CD4-positive, alpha-beta T cell treated with Interferon alpha-2 for 1 hour (primary cell): Measurements from ENCODE around the gene ARMC3.
"Not testable (repeated sequence)": the region's sequence is repeated elsewhere in the genome, so short reads cannot be mapped to it uniquely, and the experiment has no call there.

Source experiments
- DNase-seq, 2 donors: peaks; one replicate each; pipeline ENCODE4 v3.0.0-alpha.2; 2020 to 2022

The ARMC3 gene, protein sequence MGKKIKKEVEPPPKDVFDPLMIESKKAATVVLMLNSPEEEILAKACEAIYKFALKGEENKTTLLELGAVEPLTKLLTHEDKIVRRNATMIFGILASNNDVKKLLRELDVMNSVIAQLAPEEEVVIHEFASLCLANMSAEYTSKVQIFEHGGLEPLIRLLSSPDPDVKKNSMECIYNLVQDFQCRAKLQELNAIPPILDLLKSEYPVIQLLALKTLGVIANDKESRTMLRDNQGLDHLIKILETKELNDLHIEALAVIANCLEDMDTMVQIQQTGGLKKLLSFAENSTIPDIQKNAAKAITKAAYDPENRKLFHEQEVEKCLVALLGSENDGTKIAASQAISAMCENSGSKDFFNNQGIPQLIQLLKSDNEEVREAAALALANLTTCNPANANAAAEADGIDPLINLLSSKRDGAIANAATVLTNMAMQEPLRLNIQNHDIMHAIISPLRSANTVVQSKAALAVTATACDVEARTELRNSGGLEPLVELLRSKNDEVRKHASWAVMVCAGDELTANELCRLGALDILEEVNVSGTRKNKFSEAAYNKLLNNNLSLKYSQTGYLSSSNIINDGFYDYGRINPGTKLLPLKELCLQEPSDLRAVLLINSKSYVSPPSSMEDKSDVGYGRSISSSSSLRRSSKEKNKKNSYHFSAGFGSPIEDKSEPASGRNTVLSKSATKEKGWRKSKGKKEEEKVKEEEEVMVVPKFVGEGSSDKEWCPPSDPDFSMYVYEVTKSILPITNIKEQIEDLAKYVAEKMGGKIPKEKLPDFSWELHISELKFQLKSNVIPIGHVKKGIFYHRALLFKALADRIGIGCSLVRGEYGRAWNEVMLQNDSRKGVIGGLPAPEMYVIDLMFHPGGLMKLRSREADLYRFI

GRCh38 chr10:22927661-22928403 is at the start of gene ARMC3:
TSS of gene ARMC3 (plus strand) at chr10:22928053. CDS start at chr10:22931997, 3,944 bp downstream.
- DNase-seq = peak; percentile 77 to 78

DNA sequence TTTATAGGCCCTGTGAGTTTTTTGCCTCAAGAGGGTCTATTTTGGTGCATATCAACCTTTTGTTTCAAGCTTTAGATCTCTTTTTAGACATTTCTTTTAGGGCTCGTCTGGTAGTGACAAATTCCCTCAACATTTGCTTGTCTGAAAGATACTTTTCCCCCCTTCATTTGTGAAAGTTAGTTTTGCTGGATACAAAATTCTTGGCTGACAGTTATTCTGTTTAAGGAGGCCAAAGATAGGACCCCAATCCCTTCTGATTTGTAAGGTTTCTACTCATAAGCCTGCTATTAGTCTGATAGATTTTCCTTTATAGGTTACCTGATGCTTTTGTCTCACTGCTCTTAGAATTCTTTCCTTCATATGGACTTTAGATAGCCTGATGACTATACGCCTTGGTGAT is 36.1 kb upstream of the ARMC3 start:
- DNase-seq = no peak

GRCh38 chr10:22893781-22894180 is 34.1 kb upstream of the ARMC3 start:
- DNase-seq = no peak

DNA sequence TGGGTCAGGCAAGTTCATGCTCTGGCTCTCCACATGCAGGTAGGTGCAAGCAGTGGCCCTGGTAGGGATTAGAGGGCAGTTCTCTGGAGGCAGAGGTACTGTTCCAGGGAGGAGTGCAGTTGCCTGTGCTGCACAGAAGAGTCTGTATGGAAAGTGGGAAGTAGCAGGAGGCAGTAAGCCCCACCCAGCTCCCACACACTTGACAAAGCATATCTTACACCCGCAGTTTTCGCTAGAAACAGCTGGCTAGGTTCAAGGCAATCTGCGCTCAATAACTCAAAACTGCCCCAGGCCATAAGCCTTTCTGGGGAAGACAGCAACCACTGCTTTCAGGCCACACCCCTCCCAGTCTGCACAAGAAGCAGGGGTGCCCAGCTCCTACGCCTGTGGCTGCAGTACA is 33.1 kb upstream of the ARMC3 start:
- no peak for DNase-seq

- no peak for DNase-seq
Observed at GRCh38 chr10:22895252-22895651, 32.6 kb upstream of the ARMC3 start.

GRCh38 chr10:22897371-22897770 is 30.5 kb upstream of the ARMC3 start:
- no peak for DNase-seq

DNA sequence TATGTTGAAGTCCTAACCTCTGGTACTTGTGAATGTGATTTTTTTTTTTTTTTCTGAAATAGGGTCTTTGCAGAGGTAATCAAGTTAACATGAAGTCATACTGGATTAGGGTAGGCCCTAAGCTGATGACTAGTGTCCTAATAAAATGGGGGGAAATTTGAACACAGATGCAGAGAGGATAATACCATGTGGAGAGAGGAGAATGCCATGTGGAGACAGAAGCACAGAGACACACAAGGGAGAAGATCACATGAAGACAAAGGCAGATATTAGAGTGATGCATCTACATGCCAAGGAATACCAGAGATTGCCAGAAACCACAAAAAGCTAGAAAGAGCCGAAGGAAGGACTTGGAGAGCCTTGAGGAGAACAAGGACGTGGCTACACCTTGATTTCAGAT is 28.5 kb upstream of the ARMC3 start:
- no peak for DNase-seq

- no peak for DNase-seq
Observed at GRCh38 chr10:22899775-22900174, 28.1 kb upstream of the ARMC3 start.

GRCh38 chr10:22900841-22901601 is 26.8 kb upstream of the ARMC3 start:
- no peak for DNase-seq

DNA sequence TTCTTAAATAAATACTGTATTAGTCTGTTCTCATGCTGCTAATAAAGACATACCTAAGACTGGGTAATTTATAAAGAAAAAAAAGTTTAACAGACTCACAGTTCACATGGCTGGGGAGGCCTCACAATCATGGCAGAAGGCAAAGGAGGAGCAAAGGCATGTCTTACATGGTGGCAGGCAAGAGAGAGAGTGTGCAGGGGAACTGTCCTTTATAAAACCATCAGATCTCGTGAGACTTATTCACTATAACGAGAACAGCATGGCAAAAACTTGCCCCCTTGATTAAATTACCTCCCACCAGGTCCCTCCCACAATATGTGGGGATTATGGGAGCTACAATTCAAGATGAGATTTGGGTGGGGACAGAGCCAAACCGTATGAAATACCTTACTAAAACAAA is 25.7 kb upstream of the ARMC3 start:
- DNase-seq = not testable (repeated sequence)

GRCh38 chr10:22903694-22904093 is 24.2 kb upstream of the ARMC3 start:
- no peak for DNase-seq

DNA sequence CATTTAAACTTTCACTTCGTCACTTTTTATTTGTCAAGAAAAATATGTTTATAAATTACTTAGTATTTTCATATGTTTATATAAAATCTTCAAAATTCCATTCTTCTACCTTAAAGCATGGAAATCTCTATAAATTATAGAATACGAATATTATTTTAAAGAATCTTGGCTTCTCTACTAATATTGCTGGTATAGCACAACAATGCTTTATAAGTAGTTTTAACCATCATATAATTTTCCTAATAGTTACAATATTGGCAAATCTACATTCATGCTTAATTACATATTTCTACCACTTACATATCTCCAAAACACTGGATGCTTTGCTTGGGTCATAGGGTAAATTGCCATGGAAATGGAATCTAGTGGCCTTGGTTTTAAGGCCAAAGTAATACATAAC is 21.1 kb upstream of the ARMC3 start:
- DNase-seq = no peak

DNA sequence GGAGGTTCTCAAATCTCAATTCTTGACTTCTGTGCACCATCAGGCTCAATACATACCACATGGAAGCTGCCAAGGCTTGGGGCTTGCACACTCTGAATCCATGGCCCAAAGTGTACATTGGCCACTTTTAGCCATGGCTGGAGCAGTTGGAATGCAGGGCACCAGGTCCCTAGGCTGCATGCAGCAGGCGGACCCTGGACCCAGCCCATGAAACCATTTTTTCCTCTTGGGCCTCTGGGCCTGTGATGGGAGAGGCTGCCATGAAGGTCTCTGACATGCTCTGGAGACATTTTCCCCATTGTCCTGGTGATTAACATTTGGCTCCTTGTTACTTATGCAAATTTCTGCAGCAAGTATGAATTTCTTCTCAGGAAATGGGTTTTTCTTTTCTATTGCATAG is 19.0 kb upstream of the ARMC3 start:
- no peak for DNase-seq

DNA sequence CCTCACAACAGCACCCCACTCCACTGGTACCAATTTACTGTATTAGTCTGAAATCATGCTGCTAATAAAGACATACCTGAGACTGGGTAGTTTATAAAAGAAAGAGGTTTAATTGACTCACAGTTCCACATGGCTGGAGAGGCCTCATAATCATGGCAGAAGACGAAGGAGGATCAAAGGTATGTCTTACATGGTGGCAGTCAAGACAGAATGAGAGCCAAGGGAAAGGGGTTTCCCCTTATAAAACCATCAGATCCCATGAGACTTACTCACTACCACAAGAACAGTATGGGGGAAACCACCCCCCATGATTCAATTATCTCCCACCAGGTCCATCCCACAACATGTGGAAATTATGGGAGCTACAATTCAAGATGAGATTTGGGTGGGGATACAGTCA is 18.2 kb upstream of the ARMC3 start:
- not testable (repeated sequence) for DNase-seq

GRCh38 chr10:22911067-22911466 is 16.8 kb upstream of the ARMC3 start:
- DNase-seq = no peak

DNA sequence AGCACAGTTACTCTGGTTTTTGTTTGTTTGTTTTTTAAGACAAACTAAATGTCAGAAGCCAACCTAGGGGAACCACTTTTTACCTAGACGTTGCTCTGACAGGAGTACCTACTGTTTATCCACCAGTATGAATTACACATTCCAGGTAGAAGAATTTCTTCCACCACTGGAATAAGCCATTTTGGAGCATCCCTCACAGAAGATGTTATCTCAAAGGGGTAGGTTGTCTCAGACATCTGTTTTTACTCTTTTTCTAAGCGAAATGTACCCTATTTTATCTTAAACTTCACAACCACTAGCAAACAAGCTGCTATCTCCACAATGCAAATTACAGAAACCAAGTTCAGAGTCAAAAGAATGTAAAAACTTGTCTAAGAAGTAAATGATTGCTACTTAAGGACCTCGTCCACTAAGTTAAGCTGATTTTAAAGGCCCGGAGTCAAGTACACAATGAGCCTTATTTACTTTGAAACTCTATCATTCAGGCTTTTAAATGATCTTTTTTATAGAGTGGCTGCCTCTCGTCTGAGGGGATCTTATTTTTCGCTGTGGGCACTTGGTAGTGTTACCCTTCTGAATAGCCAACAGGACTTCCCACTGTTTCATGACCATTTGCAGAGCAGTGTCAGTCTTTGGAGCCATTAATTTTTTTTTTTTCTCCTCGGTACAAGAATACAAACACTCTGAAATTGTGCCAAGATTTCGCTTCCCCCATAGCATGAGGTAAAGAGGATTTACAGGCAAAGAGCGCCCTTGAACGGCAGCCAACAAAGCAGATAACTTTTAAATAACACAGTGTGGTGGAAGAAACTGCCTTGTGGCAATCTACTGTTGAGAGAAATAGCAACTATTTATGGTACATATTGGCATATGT is 15.7 kb upstream of the ARMC3 start:
- DNase-seq = no peak

GRCh38 chr10:22912763-22913384 is 15.0 kb upstream of the ARMC3 start:
- peak in 1 of 2 donors; percentile 34 for DNase-seq

- peak in 1 of 2 donors; percentile 24 for DNase-seq
Observed at GRCh38 chr10:22913474-22914092, 14.3 kb upstream of the ARMC3 start.

DNA sequence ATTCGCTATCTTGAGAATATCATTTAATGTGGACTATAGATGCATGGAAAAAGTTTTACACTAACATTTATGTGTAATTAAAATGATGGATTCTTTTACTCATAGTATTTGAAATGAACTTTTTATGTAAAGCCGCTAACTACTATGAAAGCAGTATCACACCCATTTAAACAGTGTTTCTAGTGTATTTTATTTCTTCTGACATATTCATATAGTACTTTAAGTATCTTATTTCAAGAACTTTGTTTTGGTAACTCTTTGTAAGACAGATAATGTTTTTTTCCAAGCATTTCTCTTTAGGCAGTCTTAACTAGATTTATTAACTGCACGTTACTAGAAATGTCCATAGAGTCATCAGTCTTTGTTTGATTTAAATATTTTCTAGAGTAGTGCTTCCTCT is 12.5 kb upstream of the ARMC3 start:
- no peak for DNase-seq

- DNase-seq = no peak
Observed at GRCh38 chr10:22925088-22925487, 2.8 kb upstream of the ARMC3 start.
